SK-N-SH (cell line): ENCODE results near the gene TCF7L2. TPM values are rescaled to one million over a fixed set of nuclear protein-coding genes. Genes with fewer than 3 reads are reported as not detected.

Experiments used
- CTCF ChIA-PET: fragments of 300-600, 350-600 bp; formaldehyde crosslinking; extraction: SDS; loops from one replicate; lab custom pipeline; 2021; lab: Yijun Ruan, JAX
- POLR2A ChIA-PET: fragments of 350-600 bp; sonication (Branson Sonifier 250); formaldehyde crosslinking; extraction: SDS; loops from one replicate; lab custom pipeline; 2020; ENCODE audit warnings: antibody characterized with exemption, inconsistent platforms; lab: Yijun Ruan, JAX
- DNase-seq: peaks from one replicate; pipeline ENCODE4 v3.0.0; 2012
- H2AFZ ChIP-seq: fragments of 200-600 bp; sonication (generic); 2 replicates; pipeline ENCODE4 v1.8.1; 2016; ENCODE audit warnings: antibody characterized with exemption, mild to moderate bottlenecking, low read depth
- H3F3A ChIP-seq: fragments of 200-600 bp; sonication (generic); replicated peaks from 2 replicates; pipeline ENCODE3; 2016; ENCODE audit warnings: antibody characterized with exemption, mild to moderate bottlenecking; ENCODE audit not compliant: insufficient read depth
- H3K27ac ChIP-seq, 2 experiments: fragments of 200-500 bp in 1 of 2; fragments of 200-600 bp in 1 of 2; sonication (Bioruptor generic) in 1 of 2; sonication (generic), shearing (Covaris generic) in 1 of 2; 2 replicates each; pipeline versions ENCODE4 v1.5.1 to v1.6.1; 2014 to 2016; ENCODE audit warnings: low read depth in 2 of 2, inconsistent platforms in 1 of 2, low read length in 1 of 2, mild to moderate bottlenecking in 1 of 2, mixed read lengths in 1 of 2
- H3K27me3 ChIP-seq: fragments of 200-600 bp; sonication (generic), shearing (Covaris generic); 2 replicates; pipeline ENCODE4 v1.6.1; 2016; ENCODE audit warnings: mixed run types; ENCODE audit not compliant: insufficient read depth
- H3K36me3 ChIP-seq, 2 experiments: fragments of 200-500 bp in 1 of 2; fragments of 200-600 bp in 1 of 2; sonication (Bioruptor generic) in 1 of 2; sonication (generic) in 1 of 2; replicated peaks in 1 of 2; 2 replicates each; pipeline versions ENCODE3 to v1.5.1; 2014 to 2016; ENCODE audit warnings: low read length in 1 of 2, mild to moderate bottlenecking in 1 of 2; ENCODE audit not compliant: insufficient read depth in 2 of 2, control insufficient read depth in 1 of 2
- H3K4me1 ChIP-seq, 2 experiments: fragments of 200-500 bp in 1 of 2; fragments of 200-600 bp in 1 of 2; sonication (Bioruptor generic) in 1 of 2; sonication (generic), shearing (Covaris generic) in 1 of 2; 2 replicates each; pipeline versions ENCODE4 v1.5.1 to v1.6.1; 2014 to 2016; ENCODE audit warnings: low read depth in 1 of 2, low read length in 1 of 2, mixed run types in 1 of 2; ENCODE audit not compliant: insufficient read depth in 2 of 2, control insufficient read depth in 1 of 2
- H3K4me2 ChIP-seq: fragments of 200-600 bp; sonication (generic), shearing (Covaris generic); 2 replicates; pipeline ENCODE4 v1.6.1; 2017; ENCODE audit warnings: mixed run types
- H3K4me3 ChIP-seq, 2 experiments: fragments of 200-500 bp in 1 of 2; fragments of 200-600 bp in 1 of 2; sonication (Bioruptor generic) in 1 of 2; sonication (generic), shearing (Covaris generic) in 1 of 2; 2 replicates each; pipeline versions ENCODE4 v1.5.1 to v1.8.1; 2014 to 2016; ENCODE audit warnings: low read depth in 2 of 2, inconsistent platforms in 1 of 2, low read length in 1 of 2, mild to moderate bottlenecking in 1 of 2, mixed read lengths in 1 of 2, moderate library complexity in 1 of 2
- H3K79me2 ChIP-seq: fragments of 200-600 bp; sonication (generic); 2 replicates; pipeline ENCODE4 v1.8.1; 2017; ENCODE audit warnings: mild to moderate bottlenecking; ENCODE audit not compliant: insufficient read depth
- H3K9ac ChIP-seq: fragments of 200-600 bp; sonication (generic); 2 replicates; pipeline ENCODE4 v1.6.1; 2017; ENCODE audit warnings: mixed run types
- H3K9me2 ChIP-seq: fragments of 200-600 bp; sonication (generic); 2 replicates; pipeline ENCODE4 v1.6.1; 2017; ENCODE audit warnings: mixed run types
- H3K9me3 ChIP-seq: fragments of 200-600 bp; sonication (generic); 2 replicates; pipeline ENCODE4 v1.6.1; 2017; ENCODE audit warnings: mixed run types, mild to moderate bottlenecking, moderate library complexity
- H4K20me1 ChIP-seq: fragments of 200-600 bp; sonication (generic); 2 replicates; pipeline ENCODE4 v1.6.1; 2017; ENCODE audit warnings: mild to moderate bottlenecking, mixed run types; ENCODE audit not compliant: insufficient read depth
- EP300 ChIP-seq, 2 experiments: IDR thresholded peaks; 2 replicates each; pipeline versions ENCODE4 v1.4.0 to v1.6.1; 2012; ENCODE audit warnings: borderline replicate concordance in 1 of 2, low read depth in 1 of 2, low read length in 1 of 2
- FOSL2 ChIP-seq: IDR thresholded peaks from 2 replicates; pipeline ENCODE4 v1.4.0; 2012; ENCODE audit warnings: low read depth, mild to moderate bottlenecking, moderate library complexity, borderline replicate concordance
- MEF2A ChIP-seq: IDR thresholded peaks from 2 replicates; pipeline ENCODE4 v1.4.0; 2012; ENCODE audit warnings: low read depth, borderline replicate concordance
- MXI1 ChIP-seq: IDR thresholded peaks from 2 replicates; pipeline ENCODE4 v1.6.1; 2012; ENCODE audit warnings: mild to moderate bottlenecking, low read depth, low read length, improper control_type of control experiment
- NFIC ChIP-seq: IDR thresholded peaks from 2 replicates; pipeline ENCODE4 v1.4.0; 2012; ENCODE audit warnings: borderline replicate concordance
- NRF1 ChIP-seq: IDR thresholded peaks from 2 replicates; pipeline ENCODE4 v1.6.1; 2012; ENCODE audit warnings: low read depth, mild to moderate bottlenecking, low read length
- POLR2AphosphoS5 ChIP-seq: IDR thresholded peaks from 2 replicates; pipeline ENCODE4 v1.6.1; 2012; ENCODE audit warnings: low read depth, low read length
- RCOR1 ChIP-seq: fragments of 150-350 bp; IDR thresholded peaks from 2 replicates; pipeline ENCODE4 v1.6.1; 2017; ENCODE audit warnings: antibody characterized with exemption, low read length
- RXRA ChIP-seq: IDR thresholded peaks from 2 replicates; pipeline ENCODE4 v1.4.0; 2012; ENCODE audit warnings: low read depth, mild to moderate bottlenecking, borderline replicate concordance
- SIN3A ChIP-seq: IDR thresholded peaks from 2 replicates; pipeline ENCODE4 v1.6.1; 2012; ENCODE audit warnings: low read depth, mild to moderate bottlenecking, low read length, moderate library complexity, borderline replicate concordance
- TAF1 ChIP-seq: IDR thresholded peaks from 2 replicates; pipeline ENCODE4 v1.6.1; 2012; ENCODE audit warnings: low read depth, mild to moderate bottlenecking, low read length, moderate library complexity, borderline replicate concordance
- TCF12 ChIP-seq: IDR thresholded peaks from 2 replicates; pipeline ENCODE4 v1.4.0; 2012
- TEAD4 ChIP-seq: IDR thresholded peaks from 2 replicates; pipeline ENCODE4 v1.4.0; 2012; ENCODE audit warnings: mild to moderate bottlenecking, borderline replicate concordance; ENCODE audit not compliant: insufficient read depth
- WGBS: methylation state at CpG from one replicate; pipeline ENCODE4 v1.1.6; 2017; ENCODE audit warnings: low lambda C conversion rate; 5-methylcytosine and 5-hydroxymethylcytosine counted together
- polyA plus RNA-seq, 3 experiments: library from polyadenylated mRNA; depleted of rRNA; stranded (reverse); fragments of >200 nt; gene quantifications; 2 replicates each; pipeline ENCODE4 v1.2.3, GENCODE V29; 2012
- TF ChIP-seq, protein P1 (sequence below): IDR thresholded peaks from 2 replicates; pipeline ENCODE4; 2012
- TF ChIP-seq, protein P2 (sequence below): IDR thresholded peaks from 2 replicates; pipeline ENCODE4 v1.4.0; 2012; ENCODE audit warnings: low read depth
- TF ChIP-seq, protein P3 (sequence below): fragments of 150-350 bp; IDR thresholded peaks from 2 replicates; pipeline ENCODE4 v1.6.1; 2016; ENCODE audit warnings: mild to moderate bottlenecking, low read depth, low read length

TCF7L2 gene
- polyA plus RNA-seq, 1 of the 3 experiments (the other 2 are of a cell fraction) = 10.2 TPM

- POLR2A ChIA-PET = no interaction called here
- 20% methylated on average over 19 of the region's 19 CpGs for WGBS
- H3K4me1 ChIP-seq = peaks cover 38 to 55% of the 10 kb centered on the region in 2 experiments
Measured at GRCh38 chr10:113058523-113059370, 108.7 kb downstream of the TCF7L2 start.

GRCh38 chr10:113059371-113059780 lies 109.3 kb downstream of the TCF7L2 start:
- no peaks in the 10 kb centered on the region for H3K27me3 ChIP-seq
- H3K79me2 ChIP-seq = peaks cover 33% of the 10 kb centered on the region; the same call in 1 of the 2 replicates
- peak overlapping the region; percentile 78 for H3K4me2 ChIP-seq
- no peaks in the 10 kb centered on the region for H3K9me3 ChIP-seq
- peak overlapping the region; percentile 44; the same call in 1 of the 2 replicates for H3K9ac ChIP-seq
- H3K27ac ChIP-seq = peak overlapping the region; percentile 68 to 85
- WGBS = 6% methylated on average over 8 of the region's 8 CpGs
- H3K4me3 ChIP-seq = peak overlapping the region; percentile 20 to 54; a peak in 3 of 4 replicates
- POLR2A ChIA-PET = no interaction called here
- H3K9me2 ChIP-seq = no peaks in the 10 kb centered on the region
- H3K36me3 ChIP-seq = no peaks in the 10 kb centered on the region
- DNase-seq = peak; percentile 29
- TF ChIP-seq NFIC = peak; percentile 54; the same call in 1 of the 2 replicates
- no peak for TF ChIP-seq MEF2A
- 0 out of 2 replicates have a peak, but pooled peaks have one; percentile 22 for TF ChIP-seq MXI1
- TF ChIP-seq TAF1 = no peak
- peak; percentile 41; the same call in 1 of the 2 replicates for TF ChIP-seq SIN3A
- TF ChIP-seq, protein P1, sequence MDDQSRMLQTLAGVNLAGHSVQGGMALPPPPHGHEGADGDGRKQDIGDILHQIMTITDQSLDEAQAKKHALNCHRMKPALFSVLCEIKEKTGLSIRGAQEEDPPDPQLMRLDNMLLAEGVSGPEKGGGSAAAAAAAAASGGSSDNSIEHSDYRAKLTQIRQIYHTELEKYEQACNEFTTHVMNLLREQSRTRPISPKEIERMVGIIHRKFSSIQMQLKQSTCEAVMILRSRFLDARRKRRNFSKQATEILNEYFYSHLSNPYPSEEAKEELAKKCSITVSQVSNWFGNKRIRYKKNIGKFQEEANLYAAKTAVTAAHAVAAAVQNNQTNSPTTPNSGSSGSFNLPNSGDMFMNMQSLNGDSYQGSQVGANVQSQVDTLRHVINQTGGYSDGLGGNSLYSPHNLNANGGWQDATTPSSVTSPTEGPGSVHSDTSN = peak; percentile 53
- TF ChIP-seq, protein P2, sequence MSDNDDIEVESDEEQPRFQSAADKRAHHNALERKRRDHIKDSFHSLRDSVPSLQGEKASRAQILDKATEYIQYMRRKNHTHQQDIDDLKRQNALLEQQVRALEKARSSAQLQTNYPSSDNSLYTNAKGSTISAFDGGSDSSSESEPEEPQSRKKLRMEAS = 0 out of 2 replicates have a peak, but pooled peaks have one; percentile 19
- peak; percentile 25 to 41; a peak in 2 of 4 replicates for TF ChIP-seq EP300 (IDR thresholded peaks at IDR 0.05; ENCODE audit: borderline replicate concordance in 1 of 2, low read depth in 1 of 2, low read length in 1 of 2)
- TF ChIP-seq RCOR1 = 0 out of 2 replicates have a peak, but pooled peaks have one; percentile 15
- peak; percentile 60 for TF ChIP-seq TCF12
- TF ChIP-seq, protein P3, sequence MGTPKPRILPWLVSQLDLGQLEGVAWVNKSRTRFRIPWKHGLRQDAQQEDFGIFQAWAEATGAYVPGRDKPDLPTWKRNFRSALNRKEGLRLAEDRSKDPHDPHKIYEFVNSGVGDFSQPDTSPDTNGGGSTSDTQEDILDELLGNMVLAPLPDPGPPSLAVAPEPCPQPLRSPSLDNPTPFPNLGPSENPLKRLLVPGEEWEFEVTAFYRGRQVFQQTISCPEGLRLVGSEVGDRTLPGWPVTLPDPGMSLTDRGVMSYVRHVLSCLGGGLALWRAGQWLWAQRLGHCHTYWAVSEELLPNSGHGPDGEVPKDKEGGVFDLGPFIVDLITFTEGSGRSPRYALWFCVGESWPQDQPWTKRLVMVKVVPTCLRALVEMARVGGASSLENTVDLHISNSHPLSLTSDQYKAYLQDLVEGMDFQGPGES = no peak
- TF ChIP-seq, all 33 proteins: peak for 8
- CTCF ChIA-PET = interaction anchor here (0.7 to 1.5 kb wide), 4 partner anchors 10 to 326 kb away, joined by 3 to 7 read pairs (median 4); no protein-coding TSS in a partner anchor
- Histone ChIP-seq H4K20me1 (no peaks in the 10 kb centered on the region), H3K4me1 (peaks cover 38 to 49% of the 10 kb centered on the region in 2 experiments), H3F3A (peaks cover 24% of the 10 kb centered on the region), H2AFZ (no peak overlapping the region; the same call in 1 of the 2 replicates)

More at GRCh38 chr10:113058523-113059370, 108.7 kb downstream of the TCF7L2 start:
- Histone ChIP-seq H3K9me2 (no peaks in the 10 kb centered on the region), H2AFZ (peak overlapping the region; percentile 26; the same call in 1 of the 2 replicates), H3K4me2 (peak overlapping the region; percentile 78), H4K20me1 (no peaks in the 10 kb centered on the region), H3K27me3 (no peaks in the 10 kb centered on the region), H3K79me2 (peaks cover 33% of the 10 kb centered on the region; the same call in 1 of the 2 replicates), H3K4me3 (peak overlapping the region; percentile 20 to 54; a peak in 3 of 4 replicates), H3K36me3 (no peaks in the 10 kb centered on the region), H3K9ac (peak overlapping the region; percentile 44; the same call in 1 of the 2 replicates), H3F3A (peaks cover 24% of the 10 kb centered on the region), H3K27ac (peak overlapping the region; percentile 68 to 85), H3K9me3 (no peaks in the 10 kb centered on the region)
- TF ChIP-seq NRF1 (no peak), RCOR1 (peak; percentile 68), RXRA (no peak), NFIC (peak; percentile 19; the same call in 1 of the 2 replicates), FOSL2 (no peak), EP300 (IDR thresholded peaks at IDR 0.05; ENCODE audit: borderline replicate concordance in 1 of 2, low read depth in 1 of 2, low read length in 1 of 2) (peak in 1 of 2 experiments; percentile 44; a peak in 2 of 4 replicates), POLR2AphosphoS5 (peak; percentile 36), TEAD4 (0 out of 2 replicates have a peak, but pooled peaks have one; percentile 27), MXI1 (no peak), TCF12 (peak; percentile 91), TAF1 (no peak)
- TF ChIP-seq, protein P1 = peak; percentile 77
- TF ChIP-seq, protein P2 = peak; percentile 45; the same call in 1 of the 2 replicates
- CTCF ChIA-PET = interaction anchor here (0.7 to 1.5 kb wide), 5 partner anchors 9 to 327 kb away, joined by 3 to 7 read pairs (median 3); no protein-coding TSS in a partner anchor
- DNase-seq = peak; percentile 44
